Stimulated activated effector memory CD8-positive, alpha-beta T cell treated with anti-CD3 and anti-CD28 coated beads, Interleukin-12 subunit alpha, Interleukin-12 subunit beta, amount 100 ng/mL, for 72 hours (primary cell): Measurements from ENCODE around the gene FMNL2.
"Not testable (repeated sequence)": the region's sequence is repeated elsewhere in the genome, so short reads cannot be mapped to it uniquely, and the experiment has no call there.

Experiments
- ATAC-seq: fragments of 150-1000 bp; cut with Tn5 transposase; 2 replicates; pipeline ENCODE4 v1.10.0; 2021
- DNase-seq, 2 donors: peaks; one replicate each; pipeline ENCODE4 v3.0.0; 2021 to 2022; ENCODE audit warnings: low spot score in 2 of 2
- H3K27ac Mint-ChIP-seq: one replicate; pipeline ENCODE4 v1.8.0; 2022; ENCODE audit warnings: mild to moderate bottlenecking, mixed read lengths
- H3K36me3 Mint-ChIP-seq: one replicate; pipeline ENCODE4 v1.8.0; 2022; ENCODE audit warnings: mild to moderate bottlenecking, mixed read lengths
- H3K4me1 Mint-ChIP-seq: one replicate; pipeline ENCODE4 v1.8.0; 2022; ENCODE audit warnings: mixed read lengths
- H3K4me3 Mint-ChIP-seq: one replicate; pipeline ENCODE4 v1.8.0; 2022; ENCODE audit warnings: mild to moderate bottlenecking, mixed read lengths
- H3K9me3 Mint-ChIP-seq: one replicate; pipeline ENCODE4 v1.8.0; 2022; ENCODE audit warnings: mixed read lengths

Gene FMNL2

DNA sequence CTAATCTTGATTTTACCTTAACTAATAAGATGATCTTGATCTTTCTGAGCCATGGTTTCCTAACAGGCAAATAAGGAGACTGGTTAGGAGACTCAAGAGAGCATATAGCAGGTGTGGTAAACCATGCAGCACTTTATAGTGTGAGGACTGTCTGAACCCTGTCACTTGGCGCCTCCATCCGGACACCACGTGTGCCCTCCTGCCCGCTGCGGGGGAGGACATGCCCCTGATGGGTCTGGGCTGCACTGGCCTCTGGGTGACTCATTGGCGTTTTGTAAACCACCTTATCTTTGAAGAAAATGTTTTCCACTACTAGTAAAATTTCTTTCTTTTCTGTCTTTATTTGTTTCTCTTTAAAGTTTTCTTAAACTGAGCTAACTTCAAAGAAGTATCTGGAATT is 131.1 kb downstream of the FMNL2 start:
- H3K9me3 Mint-ChIP-seq, result no peaks in the 10 kb centered on the region
- H3K4me3 Mint-ChIP-seq, result no peak overlapping the region
- no peak overlapping the region for H3K27ac Mint-ChIP-seq
- peaks cover 6% of the 10 kb centered on the region for H3K4me1 Mint-ChIP-seq
- DNase-seq (no peak), ATAC-seq (no peak)
- no peaks in the 10 kb centered on the region for H3K36me3 Mint-ChIP-seq

DNA sequence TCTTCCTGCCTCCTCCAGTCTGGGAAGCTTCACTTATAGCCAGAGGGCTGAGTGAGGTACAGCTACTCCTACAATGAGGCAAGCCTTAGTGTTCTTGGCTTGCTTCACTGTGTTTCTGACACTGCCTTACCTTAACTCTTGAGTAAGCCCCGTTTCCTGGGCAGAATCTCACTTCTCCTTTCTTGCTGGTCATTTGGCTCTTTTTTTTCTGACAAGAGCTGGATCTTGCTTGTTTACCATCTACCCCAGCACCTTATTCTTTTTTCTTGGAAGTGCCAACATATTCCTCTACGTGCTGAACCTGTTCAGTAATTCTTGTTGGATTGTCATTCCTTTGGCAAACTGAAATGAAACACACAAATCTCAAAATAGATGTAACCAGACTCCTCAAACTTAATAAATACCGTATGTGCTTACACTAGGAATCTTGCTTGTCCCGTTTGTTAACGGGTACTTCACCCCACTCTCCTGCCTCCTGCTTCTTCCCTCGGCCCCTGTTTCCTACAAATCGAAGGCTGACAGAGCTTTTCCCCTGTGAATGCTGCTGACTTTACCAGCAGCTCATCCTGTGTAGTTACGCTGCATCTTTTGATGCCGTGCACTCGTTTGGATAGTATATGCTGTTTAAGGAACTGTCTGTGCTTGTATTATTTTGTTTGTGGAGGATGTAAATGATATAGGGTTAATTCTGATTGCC is 132.2 kb downstream of the FMNL2 start:
- no peak overlapping the region for H3K27ac Mint-ChIP-seq
- ATAC-seq, result no peak
- DNase-seq, result no peak

DNA sequence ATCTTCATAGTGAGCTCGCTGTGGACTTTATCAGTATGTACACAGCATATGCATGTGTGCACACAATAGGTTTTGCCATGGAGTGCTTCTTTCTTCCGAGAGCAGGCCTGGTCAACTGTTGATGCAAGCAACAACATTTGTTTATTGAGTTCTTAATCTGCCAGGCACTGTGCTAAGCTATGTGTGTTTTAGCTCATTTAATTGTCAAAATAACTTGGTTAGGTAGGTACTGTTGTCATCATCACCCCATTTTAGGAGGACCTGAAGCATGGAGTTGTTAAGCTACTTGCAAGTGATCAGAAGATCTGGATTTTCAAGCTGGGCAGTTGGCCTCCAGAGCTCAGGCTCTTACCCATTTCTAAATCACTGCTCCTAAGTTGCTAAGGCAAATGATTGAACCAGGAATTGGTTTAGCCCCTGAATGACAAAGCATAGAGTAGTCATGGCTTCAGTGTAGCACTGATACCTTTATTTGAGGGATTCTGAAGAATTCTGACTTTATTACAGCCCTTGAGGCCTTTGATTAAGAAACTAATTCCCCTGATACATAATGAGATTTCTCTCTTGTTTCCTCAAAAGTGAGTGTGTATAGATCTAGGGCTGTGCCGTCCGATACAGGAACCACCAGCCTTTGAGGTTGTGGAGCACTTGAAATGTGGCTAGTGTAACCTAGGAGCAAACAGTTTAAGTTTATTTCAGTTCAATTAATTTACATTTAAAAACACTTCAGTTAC is 132.9 kb downstream of the FMNL2 start:
- Mint-ChIP-seq H3K4me1 (peaks cover 6% of the 10 kb centered on the region), H3K4me3 (no peak overlapping the region), H3K36me3 (no peaks in the 10 kb centered on the region), H3K9me3 (no peaks in the 10 kb centered on the region), H3K27ac (no peak overlapping the region)
- no peak for DNase-seq
- ATAC-seq, result no peak

More for the DNA sequence above, 132.2 kb downstream of the FMNL2 start:
- Mint-ChIP-seq H3K4me1 (peaks cover 6% of the 10 kb centered on the region), H3K36me3 (no peaks in the 10 kb centered on the region), H3K4me3 (no peak overlapping the region), H3K9me3 (no peaks in the 10 kb centered on the region)

DNA sequence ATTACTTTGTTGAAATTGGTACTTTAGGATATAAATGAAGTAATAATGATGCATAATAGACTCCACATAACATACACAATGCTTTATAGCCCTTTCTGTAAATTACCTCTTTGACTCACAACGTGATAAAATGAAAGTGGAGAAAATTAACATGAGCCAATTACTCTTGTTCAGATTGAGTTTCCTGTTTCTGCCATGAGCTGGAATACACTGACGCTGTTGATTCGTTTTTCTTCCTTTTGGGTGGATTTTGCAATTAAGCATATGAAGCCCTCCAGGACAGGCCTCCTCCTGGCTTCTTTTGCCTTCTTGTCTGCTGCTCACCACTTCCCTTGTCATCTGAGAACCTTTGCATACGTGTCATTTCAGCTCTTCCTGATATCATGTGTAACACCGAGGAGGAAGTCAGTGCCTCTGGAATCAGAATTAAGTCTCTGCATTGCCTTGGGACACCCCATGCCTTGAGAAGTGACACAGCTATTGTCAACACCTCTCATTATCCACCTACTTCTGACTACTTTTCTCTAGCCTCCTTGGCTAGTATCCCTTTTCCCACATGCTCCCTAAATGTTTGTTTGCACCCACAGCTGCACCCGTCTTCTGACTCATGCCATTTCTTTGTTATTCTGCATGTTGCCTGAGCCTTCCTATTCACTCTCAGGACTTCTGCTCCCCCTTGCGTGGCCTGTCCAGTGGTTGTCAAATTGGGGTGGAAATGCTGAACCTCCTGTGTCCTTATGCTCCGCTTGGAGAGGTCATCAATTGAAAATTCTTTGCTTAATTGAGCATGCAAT is 134.1 kb downstream of the FMNL2 start:
- no peak for DNase-seq
- no peak for ATAC-seq

DNA sequence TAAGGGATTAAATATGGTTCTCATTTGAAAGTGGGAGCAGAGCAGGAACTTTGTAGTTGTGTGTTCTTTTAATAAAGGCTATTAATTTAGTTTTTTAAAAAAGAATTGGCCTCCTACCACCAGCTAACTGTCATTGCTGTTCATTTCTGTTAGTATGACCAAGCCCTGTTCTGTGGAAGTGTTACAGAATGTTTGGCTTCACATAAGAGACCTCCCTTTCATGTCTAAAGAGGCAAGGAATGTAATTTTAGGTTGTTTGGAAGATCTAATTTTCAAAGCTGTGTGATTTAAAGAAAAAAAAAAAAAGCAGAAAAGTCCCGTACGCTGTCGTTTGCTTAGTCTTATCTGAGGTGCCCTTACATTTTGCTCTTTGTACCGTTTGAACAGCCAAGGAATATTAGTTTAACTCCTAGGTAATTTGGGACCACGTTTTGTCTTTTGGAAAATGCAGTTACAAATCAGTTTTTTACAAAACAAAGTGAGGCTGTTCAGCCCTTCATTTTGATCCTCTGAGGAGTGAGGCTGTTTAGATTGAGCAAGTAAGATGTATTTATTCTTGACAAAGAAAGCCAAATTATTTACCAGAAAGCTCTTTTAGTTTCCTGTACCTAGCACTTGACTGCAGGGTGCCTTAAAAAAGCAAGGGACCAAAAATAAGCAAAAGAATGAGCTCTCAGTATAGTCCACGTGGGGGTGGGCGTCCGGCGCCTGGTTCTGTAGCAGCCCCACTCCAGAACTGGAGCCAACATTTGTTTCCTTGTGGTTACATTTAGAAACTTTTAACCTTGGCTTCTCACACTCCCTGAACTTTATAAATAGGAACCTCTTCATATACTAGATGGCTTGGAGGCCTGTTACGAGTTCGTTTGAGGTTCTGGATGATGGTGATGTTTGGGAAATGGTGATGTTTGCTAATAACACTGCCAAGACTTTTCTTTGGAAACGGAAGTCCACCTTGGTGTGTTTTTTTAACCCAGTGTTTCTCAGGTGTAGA is 136.2 kb downstream of the FMNL2 start:
- H3K27ac Mint-ChIP-seq, result no peak overlapping the region
- DNase-seq (no peak), ATAC-seq (no peak)
- no peaks in the 10 kb centered on the region for H3K9me3 Mint-ChIP-seq
- no peaks in the 10 kb centered on the region for H3K36me3 Mint-ChIP-seq
- no peak overlapping the region for H3K4me3 Mint-ChIP-seq
- peaks cover 6% of the 10 kb centered on the region for H3K4me1 Mint-ChIP-seq

More for the DNA sequence above, 134.1 kb downstream of the FMNL2 start:
- Mint-ChIP-seq H3K4me1 (peaks cover 6% of the 10 kb centered on the region), H3K4me3 (no peak overlapping the region), H3K9me3 (no peaks in the 10 kb centered on the region), H3K27ac (no peak overlapping the region), H3K36me3 (no peaks in the 10 kb centered on the region)

DNA sequence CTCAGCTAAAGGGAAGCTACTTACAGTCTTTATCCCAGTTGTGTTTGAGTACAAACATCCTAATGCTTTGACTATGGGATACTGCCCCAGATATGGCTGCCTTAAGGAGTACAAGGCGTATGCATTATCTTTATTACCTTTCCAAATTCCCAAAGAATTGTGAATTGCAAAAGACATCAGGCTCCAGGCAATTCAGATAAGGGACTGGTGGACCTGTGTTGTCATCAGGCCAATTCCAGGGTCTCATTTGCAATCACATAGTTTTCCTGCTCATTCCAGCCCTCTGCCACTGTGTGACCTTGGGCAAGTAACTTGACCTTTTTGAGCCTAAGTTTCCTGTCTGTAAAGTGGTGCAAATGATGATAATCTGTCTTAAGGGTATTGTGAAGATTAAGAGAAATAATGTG is 137.5 kb downstream of the FMNL2 start:
- no peaks in the 10 kb centered on the region for H3K9me3 Mint-ChIP-seq
- H3K4me1 Mint-ChIP-seq, result peaks cover 6% of the 10 kb centered on the region
- H3K36me3 Mint-ChIP-seq, result no peaks in the 10 kb centered on the region
- no peak overlapping the region for H3K27ac Mint-ChIP-seq
- H3K4me3 Mint-ChIP-seq, result no peak overlapping the region
- DNase-seq, result no peak
- no peak for ATAC-seq

DNA sequence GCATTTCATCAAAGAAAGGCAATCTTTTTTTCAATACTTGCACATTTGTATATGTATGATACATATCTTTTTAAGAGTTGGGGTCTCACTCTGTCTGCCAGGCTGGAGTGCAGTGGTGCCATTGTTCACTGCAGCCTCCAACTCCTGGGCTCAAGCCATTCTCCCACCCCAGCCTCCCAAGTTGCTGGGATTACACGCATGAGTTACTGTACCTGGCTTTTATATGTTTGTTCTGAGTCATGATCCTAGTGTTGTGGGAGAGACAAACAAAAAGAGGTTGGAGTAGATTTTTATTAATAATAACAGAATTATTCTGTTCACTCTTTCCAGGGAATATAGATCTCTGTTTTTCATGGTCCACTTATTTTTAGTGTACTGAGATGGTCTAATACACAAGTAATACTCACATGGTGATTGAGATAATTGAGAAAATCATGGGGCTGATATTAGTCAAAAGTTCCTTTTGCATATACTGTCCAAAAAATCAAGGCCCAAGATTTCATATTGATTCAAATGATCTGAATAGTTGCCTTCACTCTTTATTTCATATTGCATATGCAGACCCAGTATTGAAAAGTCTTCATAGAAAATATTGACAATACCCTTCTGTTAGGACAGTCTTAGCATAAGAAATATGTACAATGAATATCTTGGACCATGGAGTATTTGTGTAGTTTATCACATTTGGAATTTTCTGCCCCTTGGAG is 138.3 kb downstream of the FMNL2 start:
- no peak for ATAC-seq
- Mint-ChIP-seq H3K9me3 (no peaks in the 10 kb centered on the region), H3K27ac (no peak overlapping the region), H3K36me3 (no peaks in the 10 kb centered on the region), H3K4me1 (peaks cover 6% of the 10 kb centered on the region), H3K4me3 (no peak overlapping the region)
- no peak for DNase-seq

DNA sequence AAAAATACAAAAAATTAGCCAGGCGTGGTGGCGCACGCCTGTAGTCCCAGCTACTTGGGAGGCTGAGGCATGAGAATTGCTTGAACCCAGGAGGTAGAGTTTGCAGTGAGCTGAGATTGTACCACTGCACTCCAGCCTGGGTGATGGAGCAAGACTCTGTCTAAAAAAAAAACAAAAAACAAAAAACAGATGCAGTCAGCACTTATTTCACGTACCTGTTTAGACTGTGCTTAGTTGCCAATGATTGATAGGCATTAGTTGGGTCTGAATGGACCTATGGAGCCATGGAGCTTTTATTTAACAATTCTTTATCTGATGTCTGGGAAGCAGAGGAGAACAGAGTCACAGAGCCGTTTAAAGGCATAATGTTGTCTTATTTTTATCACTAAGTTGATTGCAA is 139.5 kb downstream of the FMNL2 start:
- H3K4me1 Mint-ChIP-seq, DNase-seq, H3K27ac Mint-ChIP-seq, H3K36me3 Mint-ChIP-seq, ATAC-seq, H3K9me3 Mint-ChIP-seq, H3K4me3 Mint-ChIP-seq: not testable (repeated sequence)

DNA sequence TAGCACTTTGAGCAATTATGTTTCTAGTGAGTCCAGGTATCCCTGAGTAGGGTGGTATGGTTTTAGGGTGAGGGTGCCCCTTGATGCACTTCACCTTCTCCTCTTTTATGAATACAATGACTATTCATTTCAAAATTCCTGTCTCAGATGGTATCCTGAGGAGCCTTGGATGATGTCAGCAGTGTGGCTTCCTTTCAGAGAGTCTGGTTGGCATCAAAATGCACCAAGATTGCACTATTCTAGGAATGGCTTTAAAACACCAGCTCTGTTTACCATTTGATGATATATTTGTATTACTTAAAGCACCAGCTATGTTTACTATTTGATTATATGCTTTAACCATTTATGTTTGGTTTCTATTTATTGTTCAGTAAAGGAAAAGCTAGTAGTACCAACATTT is 141.0 kb downstream of the FMNL2 start:
- no peak overlapping the region for H3K4me3 Mint-ChIP-seq
- no peaks in the 10 kb centered on the region for H3K9me3 Mint-ChIP-seq
- no peaks in the 10 kb centered on the region for H3K4me1 Mint-ChIP-seq
- no peaks in the 10 kb centered on the region for H3K36me3 Mint-ChIP-seq
- no peak overlapping the region for H3K27ac Mint-ChIP-seq
- DNase-seq (no peak), ATAC-seq (no peak)

DNA sequence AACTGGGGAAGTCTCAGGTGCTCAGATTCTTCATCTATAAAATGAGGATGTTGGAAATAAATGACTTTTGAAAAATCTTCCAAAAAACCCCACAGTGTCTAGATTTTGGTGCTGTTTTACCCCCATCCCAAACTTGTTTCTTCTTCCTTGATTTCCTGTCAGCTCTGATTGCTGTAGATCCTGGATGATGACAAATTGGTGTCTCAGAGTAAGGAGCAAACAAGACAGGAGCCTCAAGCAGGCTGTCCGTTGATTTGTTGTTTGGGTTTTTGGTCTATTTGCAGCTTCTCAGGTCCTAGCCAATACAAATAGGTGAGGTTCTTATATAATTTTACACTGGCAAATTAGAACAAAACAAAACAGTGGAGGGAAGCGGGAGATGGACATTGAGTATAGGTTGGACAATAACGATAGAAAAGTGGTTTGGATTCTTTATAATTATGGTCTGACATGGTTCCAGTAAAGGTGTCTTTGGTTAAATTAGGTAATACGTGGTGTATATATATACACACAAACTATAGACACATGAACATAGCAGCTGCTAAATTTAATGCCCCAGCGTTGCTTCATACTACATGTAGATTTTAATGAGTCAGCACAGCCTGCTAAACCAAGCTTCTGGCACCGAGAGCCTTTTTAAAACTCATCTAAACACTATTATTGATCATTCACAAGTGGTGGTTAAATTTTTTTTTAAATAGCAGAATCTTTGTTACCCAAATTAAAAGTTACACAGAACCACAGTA is 142.5 kb downstream of the FMNL2 start:
- no peaks in the 10 kb centered on the region for H3K36me3 Mint-ChIP-seq
- no peaks in the 10 kb centered on the region for H3K9me3 Mint-ChIP-seq

DNA sequence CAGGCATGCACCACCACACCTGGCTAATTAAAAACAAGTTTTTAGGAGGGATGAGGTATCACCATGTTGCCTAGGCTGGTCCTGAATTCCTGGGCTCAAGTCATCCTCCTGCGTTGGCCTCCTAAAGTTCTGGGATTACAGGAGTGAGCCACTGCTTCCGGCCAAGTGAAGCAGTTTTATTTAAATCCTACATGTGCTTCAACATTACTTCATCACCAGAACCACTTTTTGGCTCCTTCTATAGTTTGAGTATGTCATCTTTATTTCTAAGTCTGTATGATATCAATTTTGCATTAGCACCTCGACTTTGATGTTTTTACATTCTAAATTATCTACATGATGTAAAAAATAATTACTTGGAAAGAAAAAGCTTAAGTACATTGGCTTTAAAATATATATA is 144.3 kb downstream of the FMNL2 start:
- Mint-ChIP-seq H3K9me3 (no peaks in the 10 kb centered on the region), H3K4me1 (no peaks in the 10 kb centered on the region), H3K27ac (no peak overlapping the region), H3K4me3 (no peak overlapping the region), H3K36me3 (no peaks in the 10 kb centered on the region)
- no peak for ATAC-seq
- no peak for DNase-seq

More for the DNA sequence above, 142.5 kb downstream of the FMNL2 start:
- Mint-ChIP-seq H3K4me3 (no peak overlapping the region), H3K27ac (no peak overlapping the region), H3K4me1 (no peaks in the 10 kb centered on the region)
- ATAC-seq (no peak), DNase-seq (no peak)

DNA sequence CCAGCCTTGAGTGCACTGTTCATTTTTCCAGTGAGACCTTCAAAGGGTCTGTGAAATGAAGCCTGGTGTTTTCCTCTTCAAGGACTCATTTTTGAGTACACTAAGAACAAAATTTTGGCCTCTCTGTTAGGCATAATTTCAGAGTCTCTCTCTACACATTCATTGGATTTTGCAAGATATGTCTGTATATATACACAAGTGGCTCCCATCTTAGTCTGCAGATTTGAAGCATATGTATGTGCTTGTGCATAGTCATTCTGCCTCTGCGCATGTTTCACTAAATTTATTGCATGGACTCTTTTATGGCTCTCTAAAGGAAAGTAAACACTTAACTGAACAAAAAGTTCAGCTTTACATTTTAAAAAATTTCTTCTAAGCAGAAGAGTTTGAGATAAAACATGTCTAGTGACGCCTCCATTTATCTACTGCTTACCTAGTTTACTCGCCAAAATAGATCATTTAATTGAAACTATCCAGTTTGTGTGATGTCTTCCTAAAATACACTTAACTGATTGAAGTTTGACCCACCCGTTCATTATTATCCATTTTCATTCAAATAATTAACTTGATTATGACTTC is 145.9 kb downstream of the FMNL2 start:
- Mint-ChIP-seq H3K4me3 (no peak overlapping the region), H3K4me1 (no peaks in the 10 kb centered on the region), H3K9me3 (no peaks in the 10 kb centered on the region), H3K36me3 (no peaks in the 10 kb centered on the region), H3K27ac (no peak overlapping the region)
- DNase-seq (no peak), ATAC-seq (no peak)

DNA sequence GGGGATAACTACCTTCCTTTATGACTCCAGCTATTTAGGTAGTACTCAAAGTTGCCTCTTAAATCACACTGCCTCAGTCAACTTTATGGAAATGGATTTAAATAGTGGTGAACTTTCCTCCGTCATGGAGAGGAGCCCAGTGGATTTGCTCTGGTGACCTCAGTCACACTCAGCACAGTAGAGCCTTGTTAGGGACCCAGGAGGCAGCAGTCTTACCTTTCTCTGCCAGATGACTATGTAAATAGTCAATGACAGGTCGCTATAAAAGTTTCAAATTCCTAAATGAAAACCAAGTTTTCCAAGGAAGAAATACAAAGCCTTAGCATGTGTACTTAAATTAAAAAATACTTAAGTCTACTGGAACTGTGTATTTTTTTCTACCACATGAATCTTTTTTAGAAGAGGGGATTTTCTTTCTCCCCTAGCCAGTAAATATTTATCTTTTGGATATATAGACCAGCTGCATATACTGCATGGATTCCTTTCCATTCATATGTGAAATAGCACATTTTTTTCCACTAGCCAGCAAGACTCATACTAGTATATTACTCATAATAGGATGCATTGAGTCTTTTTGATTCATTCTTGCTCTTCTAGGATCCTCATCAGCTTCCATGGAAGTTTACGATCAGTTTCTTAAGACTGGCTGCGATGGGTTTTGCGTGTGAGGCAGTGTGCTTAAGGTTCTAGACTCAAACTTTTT is 147.1 kb downstream of the FMNL2 start:
- Mint-ChIP-seq H3K9me3 (no peaks in the 10 kb centered on the region), H3K36me3 (no peaks in the 10 kb centered on the region), H3K4me3 (no peak overlapping the region), H3K27ac (no peak overlapping the region), H3K4me1 (no peaks in the 10 kb centered on the region)
- DNase-seq, result no peak
- ATAC-seq, result no peak
